PC-3 (cell line): ENCODE measurements around the gene UAP1. TPM values are rescaled to one million over a fixed set of nuclear protein-coding genes. Genes with fewer than 3 reads are reported as not detected.
"Not testable (repeated sequence)": the region's sequence is repeated elsewhere in the genome, so short reads cannot be mapped to it uniquely, and the experiment has no call there.

Source experiments
- ATAC-seq: fragments of 200-7000 bp; cut with Tn5 transposase; 2 replicates; pipeline ENCODE4 v1.9.1; 2020; ENCODE audit warnings: mild to moderate bottlenecking, moderate library complexity
- BruUV-seq: library from RNA; stranded (reverse); fragments of 400-500 nt; replicated peaks from 2 replicates; lab custom pipeline; 2021; lab: Mats Ljungman, UMichigan
- CTCF ChIA-PET: fragments of 300-600 bp; sonication (Branson Sonifier 250); formaldehyde crosslinking; loops from one replicate; lab custom pipeline; 2022; ENCODE audit warnings: antibody characterized with exemption; lab: Charles Lee
- POLR2A ChIA-PET: fragments of 300-600 bp; sonication (Branson Sonifier 250); formaldehyde crosslinking; loops from one replicate; lab custom pipeline; 2022; ENCODE audit warnings: antibody characterized with exemption; ENCODE audit not compliant: unreplicated experiment; lab: Charles Lee
- DNase-seq: peaks from one replicate; pipeline ENCODE4 v3.0.0-alpha.2; 2015
- H2AFZ ChIP-seq: fragments of 300-600 bp; sonication (generic); 2 replicates; pipeline ENCODE4 v1.6.0; 2016; ENCODE audit warnings: antibody characterized with exemption, low read length
- H3F3A ChIP-seq: fragments of 300-600 bp; sonication (generic); one replicate; pipeline ENCODE4 v1.6.0; 2017; ENCODE audit warnings: antibody characterized with exemption, low read length, control low read depth, mild to moderate bottlenecking; ENCODE audit not compliant: unreplicated experiment
- H3K27ac ChIP-seq: fragments of 300-600 bp; sonication (generic); 2 replicates; pipeline ENCODE4 v1.5.1; 2016; ENCODE audit warnings: mild to moderate bottlenecking, low read length
- H3K27me3 ChIP-seq: fragments of 300-600 bp; sonication (generic); 2 replicates; pipeline ENCODE4 v1.6.1; 2016; ENCODE audit warnings: low read length, mixed read lengths
- H3K36me3 ChIP-seq: fragments of 300-600 bp; sonication (generic); 2 replicates; pipeline ENCODE4 v1.6.1; 2016; ENCODE audit warnings: low read depth, mixed run types, low read length, mixed read lengths
- H3K4me1 ChIP-seq: fragments of 300-600 bp; sonication (generic); 2 replicates; pipeline ENCODE4 v1.5.1; 2016; ENCODE audit warnings: low read length; ENCODE audit not compliant: insufficient read depth
- H3K4me2 ChIP-seq: fragments of 300-600 bp; sonication (generic); 2 replicates; pipeline ENCODE4 v1.6.0; 2016; ENCODE audit warnings: low read length
- H3K4me3 ChIP-seq: fragments of 300-600 bp; sonication (generic); 2 replicates; pipeline ENCODE4 v1.5.1; 2016; ENCODE audit warnings: mild to moderate bottlenecking, low read length, mixed read lengths
- H3K79me2 ChIP-seq: fragments of 300-600 bp; sonication (generic); 2 replicates; pipeline ENCODE4 v1.6.1; 2017; ENCODE audit warnings: low read length, mixed read lengths
- H3K9ac ChIP-seq: fragments of 300-600 bp; sonication (generic); 2 replicates; pipeline ENCODE4 v1.6.0; 2016; ENCODE audit warnings: mild to moderate bottlenecking, low read length
- H3K9me2 ChIP-seq: fragments of 300-600 bp; sonication (generic); replicated peaks from 2 replicates; pipeline ENCODE4 v1.6.1; 2016; ENCODE audit warnings: mixed run types, low read length, mixed read lengths
- H3K9me3 ChIP-seq: fragments of 300-600 bp; sonication (generic); 2 replicates; pipeline ENCODE4 v1.6.1; 2016; ENCODE audit warnings: low read length, mixed read lengths
- H4K20me1 ChIP-seq: fragments of 300-600 bp; sonication (generic); 2 replicates; pipeline ENCODE4 v1.6.1; 2016; ENCODE audit warnings: low read length, mixed read lengths
- CTCF ChIP-seq: fragments of 300-600 bp; sonication (generic); conservative IDR thresholded peaks from 2 replicates; pipeline ENCODE4 v1.5.1; 2017; ENCODE audit warnings: antibody characterized with exemption, low read depth, mild to moderate bottlenecking, low read length
- EZH2 ChIP-seq: fragments of 300-600 bp; sonication (generic); IDR thresholded peaks from one replicate; pipeline ENCODE4 v1.6.1; 2017; ENCODE audit warnings: antibody characterized with exemption, mild to moderate bottlenecking, low read length; ENCODE audit not compliant: unreplicated experiment
- EZH2phosphoT487 ChIP-seq: fragments of 300-600 bp; sonication (generic); IDR thresholded peaks from 2 replicates; pipeline ENCODE4 v1.6.1; 2018; ENCODE audit warnings: mild to moderate bottlenecking, antibody characterized with exemption, low read length, borderline replicate concordance
- intact Hi-C: fragments of 100-400 bp; cut with micrococcal nuclease; formaldehyde crosslinking; loops from 2 replicates; pipeline ENCODE4 v1.9.0; 2023
- total RNA-seq: library from RNA; depleted of rRNA; stranded (reverse); fragments of >200 nt; gene quantifications from 2 replicates; pipeline ENCODE4 v1.2.3, GENCODE V29; 2014

Gene UAP1
- total RNA-seq, 1 experiment from 2014 or later, result 118 TPM

DNA sequence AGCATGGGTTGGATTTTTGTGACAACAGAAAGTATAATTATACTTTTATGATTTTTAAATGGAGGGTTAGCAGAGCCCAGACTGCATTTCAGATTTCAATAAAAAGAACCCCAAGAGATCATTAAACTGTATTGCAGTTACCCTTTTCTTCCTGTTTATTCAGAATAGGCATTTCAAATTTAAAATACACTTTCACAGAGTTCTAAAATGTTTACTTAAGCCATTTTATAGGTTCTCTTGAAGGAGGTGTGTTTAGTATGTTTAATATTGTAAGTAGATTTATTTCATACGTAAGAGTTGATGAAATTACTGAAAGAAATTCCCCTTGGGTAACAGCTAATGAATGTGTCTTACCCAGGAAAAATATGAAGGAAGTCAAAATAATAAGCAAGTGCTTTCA, 17.4 kb downstream of the UAP1 start:
- Histone ChIP-seq H3F3A (no peaks in the 10 kb centered on the region), H3K79me2 (peaks cover 25% of the 10 kb centered on the region), H3K9ac (no peak overlapping the region), H4K20me1 (no peaks in the 10 kb centered on the region), H3K4me2 (no peak overlapping the region), H3K4me1 (peaks cover 5% of the 10 kb centered on the region; the same call in 1 of the 2 replicates), H3K36me3 (peaks cover 49% of the 10 kb centered on the region), H3K9me3 (no peaks in the 10 kb centered on the region), H2AFZ (no peak overlapping the region), H3K9me2 (no peaks in the 10 kb centered on the region), H3K27me3 (no peaks in the 10 kb centered on the region), H3K27ac (no peak overlapping the region), H3K4me3 (no peak overlapping the region)
- no TSS peak for BruUV-seq
- intact Hi-C loops, result no loop called here
- ATAC-seq, result peak; percentile 73
- TF ChIP-seq EZH2, result no peak
- no peak for TF ChIP-seq CTCF
- no peak for TF ChIP-seq EZH2phosphoT487
- no peak for DNase-seq
- ChIA-PET CTCF (no interaction called here), POLR2A (interaction anchor here (0.7 kb wide), 1 partner anchor 52 kb away, joined by 3 read pairs; no protein-coding TSS in a partner anchor)

DNA sequence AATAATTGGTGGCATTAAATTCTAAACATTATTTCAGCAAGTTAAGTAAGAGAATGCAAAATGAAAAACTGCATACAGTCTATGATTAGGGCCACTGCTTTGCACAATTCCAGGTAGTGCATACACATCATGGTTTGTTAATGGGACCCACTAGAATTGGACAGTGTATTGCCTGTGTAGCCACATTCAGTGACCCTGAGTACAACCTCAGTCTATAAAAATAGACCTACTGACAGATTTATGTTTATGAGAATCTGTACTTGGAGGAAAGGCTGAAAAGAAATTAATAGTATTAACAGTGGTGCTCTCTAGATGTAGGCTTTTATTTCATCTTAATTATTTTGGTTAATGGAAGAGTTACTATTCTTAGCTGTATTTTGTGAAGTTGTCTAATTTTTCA, 18.8 kb downstream of the UAP1 start:
- Histone ChIP-seq H3K4me2 (no peak overlapping the region), H3K27me3 (no peaks in the 10 kb centered on the region), H3K79me2 (peaks cover 23% of the 10 kb centered on the region), H4K20me1 (no peaks in the 10 kb centered on the region), H3K9ac (no peak overlapping the region), H2AFZ (no peak overlapping the region), H3K27ac (no peak overlapping the region), H3K9me3 (no peaks in the 10 kb centered on the region), H3K36me3 (peaks cover 54% of the 10 kb centered on the region), H3K9me2 (no peaks in the 10 kb centered on the region), H3K4me1 (peaks cover 14% of the 10 kb centered on the region; the same call in 1 of the 2 replicates), H3F3A (no peaks in the 10 kb centered on the region), H3K4me3 (no peak overlapping the region)
- no TSS peak for BruUV-seq
- TF ChIP-seq EZH2phosphoT487 (no peak), CTCF (no peak), EZH2 (no peak)
- ChIA-PET CTCF (no interaction called here), POLR2A (no interaction called here)
- ATAC-seq, result no peak
- no peak for DNase-seq
- intact Hi-C loops, result loop anchor here (5.0 kb wide), 1 partner anchor 78 kb away; no protein-coding TSS in a partner anchor

DNA sequence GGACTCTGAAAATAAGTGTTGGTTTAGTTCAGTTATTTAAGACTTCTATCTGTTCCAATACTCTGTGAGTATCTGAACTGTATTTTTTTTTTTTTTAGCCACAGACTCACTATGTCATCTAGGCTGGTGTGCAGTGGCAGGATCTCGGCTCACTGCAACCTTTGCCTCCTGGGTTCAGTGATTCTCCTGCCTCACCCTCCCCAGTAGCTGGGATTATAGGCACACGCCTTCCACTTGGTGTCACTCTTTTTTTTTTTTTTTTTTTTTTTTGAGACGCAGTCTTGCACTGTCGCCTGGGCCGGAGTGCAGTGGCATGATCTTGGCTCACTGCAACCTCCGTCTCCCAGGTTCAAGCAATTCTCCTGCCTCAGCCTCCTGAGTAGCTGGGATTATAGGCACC, 21.4 kb downstream of the UAP1 start:
- POLR2A ChIA-PET, H3K27me3 ChIP-seq, H3K9me3 ChIP-seq, H2AFZ ChIP-seq, H3K4me3 ChIP-seq, BruUV-seq, H4K20me1 ChIP-seq, H3K4me2 ChIP-seq, CTCF ChIA-PET, DNase-seq, ATAC-seq, H3F3A ChIP-seq, H3K27ac ChIP-seq, H3K9ac ChIP-seq, H3K9me2 ChIP-seq: not testable (repeated sequence)
- Histone ChIP-seq H3K79me2 (peaks cover 14% of the 10 kb centered on the region; the same call in 1 of the 2 replicates), H3K4me1 (peaks cover 21% of the 10 kb centered on the region; the same call in 1 of the 2 replicates), H3K36me3 (peaks cover 68% of the 10 kb centered on the region)
- intact Hi-C loops, result loop anchor here (5.0 kb wide), 1 partner anchor 81 kb away; no protein-coding TSS in a partner anchor

DNA sequence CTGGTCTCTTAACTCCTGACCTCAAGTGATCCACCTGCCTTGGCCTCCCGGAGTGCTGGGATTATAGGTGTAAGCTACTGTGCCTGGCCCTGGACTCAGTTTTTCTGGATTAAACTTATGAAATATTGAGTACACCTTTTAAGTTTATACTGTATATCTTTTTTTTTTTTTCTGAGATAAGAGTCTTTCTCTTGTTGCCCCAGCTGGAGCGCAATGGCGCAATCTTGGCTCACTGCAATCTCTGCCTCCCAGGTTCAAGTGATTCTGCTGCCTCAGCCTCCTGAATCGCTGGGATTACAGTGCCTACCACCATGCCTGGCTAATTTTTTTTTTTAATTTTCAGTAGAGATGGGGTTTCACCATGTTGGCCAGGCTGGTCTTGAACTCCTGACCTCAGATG, 23.6 kb downstream of the UAP1 start:
- H3K4me3 ChIP-seq, BruUV-seq, ATAC-seq, DNase-seq, POLR2A ChIA-PET, H3K27ac ChIP-seq, intact Hi-C loops, H3K9ac ChIP-seq, H3K27me3 ChIP-seq, H2AFZ ChIP-seq, H3K9me3 ChIP-seq, H4K20me1 ChIP-seq, H3F3A ChIP-seq, H3K9me2 ChIP-seq, H3K4me2 ChIP-seq, CTCF ChIA-PET: not testable (repeated sequence)
- Histone ChIP-seq H3K36me3 (peaks cover 68% of the 10 kb centered on the region), H3K79me2 (peaks cover 12% of the 10 kb centered on the region; the same call in 1 of the 2 replicates), H3K4me1 (peaks cover 21% of the 10 kb centered on the region; the same call in 1 of the 2 replicates)
